Stimulated activated CD4-positive, alpha-beta T cell treated with anti-CD3 and anti-CD28 coated beads, Interleukin-12 subunit alpha, Interleukin-12 subunit beta, amount 100 ng/mL, for 48 hours (primary cell): ENCODE data around the gene HIVEP2.

ENCODE experiments used
- DNase-seq, 3 donors: peaks; one replicate each; pipeline ENCODE4 v3.0.0-alpha.2; 2020; ENCODE audit warnings: low read depth in 2 of 3, low spot score in 1 of 3

The HIVEP2 gene

DNA sequence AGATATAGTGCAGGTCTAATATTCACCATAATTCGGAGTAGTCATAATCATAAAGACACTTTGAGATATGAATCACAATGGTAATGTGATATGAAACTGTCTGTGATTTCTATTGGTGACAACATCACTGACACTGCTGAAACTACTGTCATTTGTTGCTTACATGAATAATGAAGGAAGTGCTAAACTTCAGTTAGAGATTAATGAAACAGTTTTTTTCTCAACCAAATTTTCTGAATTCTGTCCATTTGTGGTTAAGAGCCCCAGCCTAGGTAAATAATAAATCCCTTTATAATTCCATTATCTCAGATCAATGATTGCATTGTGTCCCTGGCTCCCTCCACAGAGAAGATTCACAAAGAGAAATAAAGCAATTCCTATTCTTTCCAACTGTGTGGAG is 122.6 kb downstream of the HIVEP2 start:
- no peak for DNase-seq

DNA sequence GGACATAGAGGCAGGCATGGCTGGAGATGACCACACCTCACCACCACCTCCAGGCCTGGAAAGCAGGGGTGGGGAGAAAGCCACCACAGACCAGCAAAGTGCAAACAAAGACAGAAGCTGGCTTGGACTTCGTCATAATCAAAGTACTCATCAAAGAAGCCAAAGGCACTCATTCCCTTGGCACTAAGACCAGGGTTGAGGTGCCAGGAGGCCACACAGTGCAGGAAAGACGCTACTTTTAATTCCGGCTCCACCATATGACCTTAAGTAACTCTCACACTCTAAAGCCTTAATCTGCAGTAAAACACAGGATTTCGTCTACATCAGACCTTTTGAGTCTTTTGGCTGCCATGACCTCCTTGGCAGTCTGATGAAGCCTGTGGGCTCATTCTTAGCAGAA is 123.1 kb downstream of the HIVEP2 start:
- DNase-seq = no peak

DNA sequence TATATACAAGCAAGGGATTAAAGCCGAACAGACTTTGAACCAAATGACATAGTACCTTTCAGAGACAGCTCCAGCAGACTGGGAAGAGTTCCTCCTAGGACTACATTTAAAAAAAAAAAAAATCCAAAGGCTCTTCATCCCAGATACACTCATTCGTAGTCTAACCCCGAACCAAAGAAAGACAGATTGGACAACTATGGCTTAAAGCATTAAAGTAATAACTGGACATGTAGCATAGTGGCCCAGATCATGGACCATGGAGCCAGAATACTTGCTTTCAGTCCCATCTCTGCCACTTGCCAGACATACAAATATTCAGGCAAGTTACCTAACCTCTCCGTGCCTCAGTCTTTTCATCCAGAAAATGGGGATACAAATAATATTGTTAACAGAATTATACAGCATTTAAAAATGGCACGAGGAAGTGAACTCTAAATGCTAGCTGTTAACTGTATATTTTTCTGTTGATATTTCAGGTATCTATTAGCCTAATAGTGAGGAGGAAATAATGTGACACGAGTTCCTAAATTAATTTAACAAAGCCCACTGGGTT is 123.7 kb downstream of the HIVEP2 start:
- DNase-seq = no peak

DNA sequence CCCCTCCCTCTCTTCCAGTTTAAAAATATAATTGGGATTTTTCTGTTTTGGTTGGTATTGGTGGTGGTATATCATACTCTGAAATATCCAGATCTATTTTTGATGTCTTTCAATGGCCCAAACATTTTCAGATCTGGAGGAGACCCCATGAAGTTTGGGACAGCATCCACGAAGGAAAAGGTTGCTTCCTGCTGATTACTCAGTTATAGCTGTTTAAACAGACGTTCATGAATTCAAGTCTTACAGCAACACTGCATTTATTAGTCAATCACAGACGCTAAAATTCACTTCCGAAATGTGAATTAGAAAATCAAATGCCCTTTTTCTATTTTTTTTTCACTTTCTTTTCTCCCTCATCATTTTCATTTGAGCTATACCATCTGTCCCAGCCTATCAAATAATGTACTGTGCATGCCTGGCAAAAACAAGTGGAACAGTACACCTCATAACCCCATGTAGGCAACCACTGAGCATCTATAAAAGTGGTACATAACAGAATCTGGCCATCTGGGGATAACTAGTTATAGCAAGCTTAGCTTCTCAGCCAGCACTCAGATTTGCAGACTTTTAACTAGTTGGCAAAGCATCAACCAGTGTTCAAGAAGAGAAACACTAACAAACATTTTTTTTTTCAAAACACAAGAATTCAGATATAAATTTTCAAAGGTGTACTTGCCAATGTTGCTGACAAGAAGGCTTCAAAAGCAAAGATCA is 124.5 kb downstream of the HIVEP2 start:
- DNase-seq = no peak

DNA sequence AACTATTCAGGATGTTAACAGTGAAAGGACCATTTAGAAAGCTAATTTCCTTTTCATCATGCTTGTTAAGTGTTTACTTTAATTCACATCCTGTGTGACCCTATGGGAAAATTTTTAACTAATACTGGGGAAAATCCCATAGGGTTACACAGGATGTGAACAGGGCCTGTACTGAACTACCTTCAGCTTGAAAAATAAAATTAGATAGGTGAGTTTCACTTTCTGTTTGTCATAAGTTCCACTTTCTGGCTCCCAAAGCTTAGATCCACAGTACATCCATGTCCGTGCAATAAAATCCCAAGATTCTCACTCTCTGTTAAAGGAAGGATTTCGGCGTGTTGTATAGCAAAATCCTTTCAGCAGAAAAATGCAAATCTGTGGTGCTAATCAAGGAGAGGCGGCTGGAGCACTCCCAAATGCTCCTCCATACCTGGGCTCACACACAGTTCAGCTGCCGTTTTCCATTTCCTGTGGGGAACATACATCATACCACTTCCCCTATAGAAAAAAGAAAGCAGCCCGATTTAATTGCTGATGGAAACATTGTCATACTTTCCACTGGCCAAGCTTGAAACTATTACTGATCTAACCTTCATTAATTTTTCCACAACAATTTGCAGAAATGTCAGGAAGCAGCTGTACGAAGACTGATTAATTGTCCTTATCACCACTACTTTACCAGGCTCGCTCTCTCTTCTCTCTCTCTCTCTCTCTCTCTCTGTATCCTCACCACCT is 125.2 kb downstream of the HIVEP2 start:
- DNase-seq = peak; percentile 34 to 41 (median 35)

DNA sequence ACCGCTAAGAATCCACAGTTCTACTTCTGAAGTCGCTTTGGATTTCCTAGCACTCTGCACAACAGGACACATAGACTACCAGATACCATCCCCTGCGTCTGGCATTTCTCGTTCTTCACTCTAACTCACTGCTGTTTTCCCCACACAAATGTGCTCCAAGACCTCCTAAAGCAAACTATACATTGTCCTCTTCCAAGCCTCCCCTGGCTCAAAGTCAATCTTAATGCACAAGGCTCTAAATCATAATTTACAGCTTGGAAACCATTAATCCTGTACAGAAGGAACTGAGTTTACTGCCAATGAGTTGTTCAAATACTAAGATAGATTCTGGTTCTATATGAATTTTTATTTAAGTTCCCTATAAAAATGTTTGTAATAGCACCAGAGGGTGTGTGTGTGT is 128.5 kb downstream of the HIVEP2 start:
- DNase-seq = no peak

DNA sequence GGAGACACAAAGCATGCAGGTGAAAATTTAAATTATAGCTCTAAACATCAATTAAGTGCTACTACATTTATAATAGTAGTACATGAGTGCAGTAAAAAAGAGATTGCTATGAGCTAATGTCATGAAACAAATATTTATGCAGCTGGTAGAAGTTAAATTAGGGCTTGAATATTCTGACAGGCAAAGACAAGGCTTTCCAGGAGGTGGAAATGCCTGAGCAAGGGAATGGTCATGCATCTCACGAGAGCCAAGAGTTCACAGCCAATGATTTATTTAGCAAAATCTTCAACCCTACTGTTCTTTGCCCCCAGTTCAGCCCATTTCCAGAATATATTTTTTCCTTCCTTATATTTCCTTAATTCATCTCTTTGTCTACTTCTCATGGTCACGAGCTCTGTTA is 128.9 kb downstream of the HIVEP2 start:
- DNase-seq = no peak

DNA sequence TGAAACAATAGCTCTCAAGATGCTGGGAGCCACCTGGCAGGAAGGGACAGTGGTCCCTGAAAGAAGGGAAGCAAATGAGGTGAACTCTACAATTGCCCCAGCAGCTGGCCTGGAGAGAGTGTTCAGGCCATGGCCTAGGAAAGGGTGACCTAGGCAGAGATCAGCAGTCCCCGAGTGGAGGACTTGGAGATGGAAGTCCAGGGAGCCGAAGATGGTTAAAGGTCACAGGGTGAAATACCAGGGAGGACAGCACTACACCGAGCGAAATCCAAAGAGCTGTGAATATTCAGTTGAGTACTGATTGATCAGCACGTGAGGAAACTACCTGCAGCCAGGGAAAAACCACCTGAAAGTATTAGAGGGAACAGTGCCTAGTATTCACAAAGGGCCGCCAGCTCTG is 133.1 kb downstream of the HIVEP2 start:
- no peak for DNase-seq

DNA sequence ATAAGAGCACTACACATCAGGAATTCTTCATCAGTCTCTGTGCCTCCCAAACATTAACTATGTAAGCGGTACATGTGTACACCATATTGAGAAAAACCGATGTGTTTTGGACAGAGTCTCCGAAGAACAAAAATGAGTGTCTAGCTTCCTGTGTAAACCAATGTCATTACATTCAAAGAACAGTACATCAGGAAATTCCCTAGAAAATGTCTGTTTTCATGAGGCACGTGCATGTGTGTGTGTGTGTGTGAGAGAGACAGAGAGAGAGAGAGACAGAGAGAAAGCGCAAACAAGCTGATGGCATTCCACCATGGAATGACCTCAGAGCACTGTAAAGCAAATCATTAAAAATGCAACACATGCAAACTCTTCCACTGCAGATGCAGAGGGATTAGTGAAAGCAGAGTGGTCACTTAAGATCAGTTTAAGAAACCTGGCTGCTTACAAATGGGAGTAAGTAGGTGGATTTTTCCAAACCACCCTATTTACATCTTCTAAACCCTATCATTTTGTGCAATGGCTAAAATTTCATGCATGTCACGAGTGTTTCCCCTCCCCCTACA is 133.9 kb downstream of the HIVEP2 start:
- DNase-seq = no peak

DNA sequence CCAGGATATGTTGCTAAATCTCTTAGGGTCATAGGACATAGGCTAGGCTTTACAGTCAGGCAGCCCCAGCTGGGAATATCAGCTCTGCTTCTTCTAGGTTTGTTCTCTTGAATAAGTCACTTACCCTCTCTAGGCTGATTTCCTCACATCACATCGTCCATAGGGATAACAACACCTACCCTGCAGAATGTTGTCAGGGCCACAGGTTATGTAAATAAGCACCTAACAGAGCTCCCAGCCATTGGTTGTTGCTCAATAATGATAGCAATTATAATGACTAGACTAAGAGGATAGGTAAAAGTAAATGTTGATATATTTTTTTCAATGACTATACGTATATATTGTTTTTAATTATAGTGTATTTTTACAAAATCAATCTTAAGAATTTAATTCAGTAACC is 135.0 kb downstream of the HIVEP2 start:
- no peak for DNase-seq

DNA sequence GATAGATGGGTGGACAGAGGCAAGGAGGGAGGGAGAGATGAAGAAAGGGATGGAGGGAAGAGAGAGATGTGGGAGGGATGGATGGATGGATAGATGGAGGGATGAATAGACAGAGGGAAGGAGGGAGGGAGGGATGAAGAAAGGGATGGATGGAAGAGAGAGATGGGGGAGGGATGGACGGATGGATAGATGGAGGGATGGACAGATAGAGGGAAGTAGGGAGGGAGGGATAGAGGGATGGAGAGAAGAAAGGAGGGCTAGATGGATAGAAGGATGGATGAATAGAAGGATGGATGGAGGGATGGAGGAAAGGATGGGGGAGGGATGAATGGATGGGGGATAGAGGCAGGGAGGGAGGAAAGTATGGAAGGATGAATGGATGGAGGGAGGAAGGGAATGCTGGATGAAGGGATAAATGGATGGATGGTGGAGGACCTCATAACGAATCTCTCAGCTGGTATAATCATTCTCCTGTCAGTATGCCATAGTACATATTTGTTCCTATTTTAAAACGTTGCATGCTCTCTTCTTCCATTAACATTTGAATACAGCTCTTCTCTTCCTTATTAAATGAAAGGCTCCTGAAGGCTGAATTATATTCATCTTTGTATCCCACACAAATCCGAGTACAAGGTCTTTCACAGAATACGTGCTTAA is 136.4 kb downstream of the HIVEP2 start:
- DNase-seq = no peak

DNA sequence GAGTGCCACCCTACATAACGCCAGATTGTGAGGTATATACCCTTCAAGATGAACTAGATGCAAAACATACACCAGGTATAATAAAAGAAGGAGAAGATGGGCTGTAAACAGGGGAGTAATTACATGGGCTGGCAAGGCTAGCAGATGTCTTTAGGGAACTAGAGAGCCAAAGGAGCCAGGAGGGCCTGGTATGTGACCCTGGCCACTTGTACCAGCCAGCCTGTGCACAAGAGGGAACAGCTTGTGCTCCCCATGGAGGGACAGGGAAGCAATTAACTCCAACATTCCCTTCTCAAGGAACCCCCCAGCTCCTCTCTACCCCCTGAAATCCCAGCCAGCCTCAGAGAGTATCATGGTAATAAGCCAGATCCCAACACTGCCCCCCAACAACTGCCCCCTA is 139.9 kb downstream of the HIVEP2 start:
- no peak for DNase-seq

DNA sequence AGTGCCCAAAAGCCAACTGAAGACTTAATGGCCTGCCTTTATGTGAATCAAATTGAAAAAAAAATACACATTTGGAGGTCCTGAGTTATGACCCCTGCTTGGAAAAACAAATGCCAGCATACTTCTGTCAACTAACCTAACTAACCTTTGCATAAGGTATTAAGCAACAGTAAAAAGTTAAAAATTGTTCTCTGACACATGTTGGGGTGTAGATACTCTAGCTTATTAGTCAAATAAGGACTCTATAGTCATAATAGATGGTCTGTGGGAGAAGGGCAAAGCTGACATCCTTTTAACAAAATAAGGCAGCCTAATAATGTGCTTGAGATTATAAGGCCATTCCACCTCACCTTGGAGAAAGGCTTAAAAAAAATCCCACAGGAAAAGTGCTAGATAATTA is 140.5 kb downstream of the HIVEP2 start:
- DNase-seq = no peak

DNA sequence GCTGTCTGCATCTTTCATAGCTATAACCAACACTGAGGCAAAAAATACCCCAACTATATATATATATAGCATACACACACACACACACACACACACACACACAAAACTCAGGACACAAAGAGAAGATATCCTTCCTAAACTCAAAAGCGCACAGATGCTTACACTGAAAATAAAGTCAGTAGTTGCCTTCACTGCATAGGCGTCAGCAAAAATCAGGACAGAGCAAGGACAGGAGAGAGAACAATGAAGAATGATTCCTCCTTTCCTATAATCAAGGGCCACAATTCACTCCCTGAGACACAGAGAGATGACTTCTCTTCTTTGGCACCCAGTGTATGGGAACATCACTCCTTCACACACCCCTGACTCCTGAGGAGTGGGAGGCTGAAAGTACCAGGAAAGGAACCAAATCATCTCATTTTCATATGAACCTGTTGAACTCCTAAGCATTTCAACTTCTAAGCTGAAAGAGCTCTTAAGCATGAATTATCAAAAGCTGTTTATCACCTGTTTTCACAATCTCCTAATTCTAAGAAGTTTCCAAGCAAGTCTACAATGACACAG is 141.4 kb downstream of the HIVEP2 start:
- DNase-seq = no peak

DNA sequence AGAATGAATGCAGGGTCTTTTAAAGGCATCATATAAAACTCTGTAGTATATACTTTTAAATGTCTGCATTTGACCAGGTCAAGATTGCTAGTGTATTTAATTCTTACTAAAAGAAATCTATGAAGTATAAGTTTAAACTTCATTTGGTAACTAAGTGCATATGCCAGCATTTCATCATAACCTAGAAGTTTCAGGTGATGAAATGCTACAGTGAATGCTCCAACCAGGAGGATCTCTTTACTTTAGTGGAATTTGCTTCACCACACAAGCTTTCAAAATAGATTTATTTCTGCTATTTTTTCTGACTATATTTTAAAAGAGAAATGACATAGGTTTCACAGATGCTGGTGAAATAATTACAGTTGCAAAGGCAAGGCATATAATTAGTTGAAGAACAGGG is 141.9 kb downstream of the HIVEP2 start:
- no peak for DNase-seq

DNA sequence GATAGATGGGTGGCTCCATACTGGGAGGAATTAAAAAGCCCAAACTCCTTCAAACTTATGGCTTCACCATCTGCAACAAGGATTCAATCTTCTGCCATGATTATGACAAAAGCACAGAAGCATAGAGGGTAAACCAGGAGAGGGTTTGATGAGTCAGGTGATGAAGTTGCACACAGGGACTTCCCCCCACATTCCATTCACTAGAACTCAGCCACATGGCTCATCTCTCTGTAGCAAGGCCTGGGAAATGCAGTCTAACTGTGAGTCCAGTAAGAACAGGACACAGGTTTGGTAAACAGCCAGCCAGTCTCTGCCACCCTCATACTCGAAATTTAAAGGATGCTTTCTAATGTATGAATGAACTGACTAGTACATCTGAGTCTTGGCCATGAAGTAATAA is 142.9 kb downstream of the HIVEP2 start:
- DNase-seq = peak in 1 of 3 donors; percentile 47

DNA sequence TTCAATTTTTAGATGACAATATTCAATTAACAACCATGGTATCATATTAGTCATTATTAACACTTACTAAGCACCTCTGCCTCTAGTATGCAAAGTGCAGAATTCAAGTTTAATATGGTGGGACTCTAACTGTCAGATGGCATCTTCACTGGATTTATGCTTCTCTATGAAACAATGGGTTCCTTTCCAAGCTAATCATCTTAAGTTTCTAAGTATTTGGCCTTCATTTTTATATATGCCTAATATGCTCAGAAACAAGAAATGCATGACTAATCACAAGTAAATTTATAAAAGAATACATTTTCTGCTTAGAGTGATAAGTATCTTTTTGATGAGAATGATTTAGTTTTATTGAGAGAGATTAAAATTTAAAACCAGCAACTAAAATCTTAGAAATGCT is 144.7 kb downstream of the HIVEP2 start:
- DNase-seq = no peak

DNA sequence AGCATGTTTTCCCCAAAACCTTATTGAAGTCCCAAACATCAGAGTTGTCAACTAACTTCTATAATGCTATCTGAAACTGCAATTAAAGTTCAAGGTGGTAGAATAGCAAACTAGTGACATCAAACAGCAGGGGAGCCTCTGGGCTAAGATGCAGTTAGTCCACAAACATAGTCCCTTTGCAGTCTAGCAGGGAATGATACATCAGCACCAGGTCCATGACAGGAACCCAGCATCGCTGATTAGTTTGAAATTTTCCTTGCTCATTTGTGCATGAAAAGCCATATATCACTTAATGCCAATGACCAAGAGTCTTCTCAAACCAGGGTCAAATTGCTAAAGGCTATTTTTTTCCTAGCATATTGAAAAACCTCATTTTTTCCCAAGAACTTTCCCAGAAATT is 145.3 kb downstream of the HIVEP2 start:
- DNase-seq = no peak

DNA sequence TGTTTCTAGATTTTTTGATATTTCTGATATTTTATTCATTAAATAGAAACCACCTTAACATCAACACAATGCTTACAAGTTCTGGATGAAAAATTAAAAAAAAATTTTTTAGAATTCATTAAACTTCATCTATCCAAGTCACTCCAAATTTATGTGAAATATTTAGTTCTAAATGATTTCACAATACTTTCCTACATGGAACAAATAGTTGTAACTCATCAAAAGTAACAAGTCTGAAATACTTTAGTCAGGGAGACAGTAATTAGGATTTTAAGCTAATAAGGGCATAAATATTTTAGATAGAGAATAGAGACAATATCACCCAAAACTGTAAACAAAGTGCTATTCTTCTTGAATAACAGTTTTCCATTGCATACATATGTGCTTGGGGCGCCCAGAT is 147.8 kb downstream of the HIVEP2 start:
- no peak for DNase-seq

DNA sequence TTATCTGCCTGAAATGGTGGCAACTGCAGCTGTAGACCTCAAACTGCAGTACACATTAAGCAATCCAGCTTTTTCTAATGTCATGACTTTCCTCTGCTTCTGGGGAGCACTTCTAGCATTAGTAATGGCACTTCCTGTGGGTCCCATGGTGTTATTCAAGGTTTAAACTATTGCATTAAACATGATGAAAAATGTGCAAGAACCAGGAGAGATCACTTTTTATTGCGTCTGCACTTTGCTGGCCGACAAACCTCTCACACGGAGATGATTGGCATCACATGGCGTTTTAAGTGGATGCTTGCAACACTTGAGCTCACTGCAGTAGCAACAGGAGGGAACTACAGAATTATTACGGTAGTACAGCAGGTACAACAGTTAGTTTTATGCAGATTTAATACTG is 148.4 kb downstream of the HIVEP2 start:
- DNase-seq = no peak

DNA sequence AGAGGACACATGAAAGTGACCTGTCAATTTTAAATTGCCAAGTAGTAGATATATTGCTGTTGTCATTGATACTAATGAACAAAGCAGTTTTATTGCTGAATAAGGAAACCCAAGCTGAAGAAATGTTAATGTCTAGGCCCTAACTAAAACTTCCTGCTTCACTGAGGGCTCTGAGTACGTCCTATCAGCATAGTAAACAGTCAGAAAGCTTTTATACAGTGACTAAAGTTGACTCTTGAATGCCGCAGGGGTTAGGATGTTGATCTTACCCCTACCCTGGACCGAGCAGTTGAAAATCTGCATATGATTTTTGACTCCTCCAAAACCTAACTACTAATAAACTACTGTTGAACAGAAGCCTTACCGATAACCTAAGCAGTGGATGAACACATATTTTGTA is 149.0 kb downstream of the HIVEP2 start:
- DNase-seq = no peak
